Amygdala (tissue), 56 donors: ENCODE data around the gene FADS2.

Experiments
- DNase-seq, 56 donors: peaks; one replicate each; lab custom pipeline; 2025; lab: John Stamatoyannopoulos, UW

FADS2 gene

GRCh38 chr11:61842528-61842820 lies 14.4 kb downstream of the FADS2 start:
- no peak for DNase-seq

- DNase-seq = no peak
These were observed 16.9 kb downstream of the FADS2 start for GRCh38 chr11:61844909-61845565.

GRCh38 chr11:61846362-61847020 lies 18.4 kb downstream of the FADS2 start:
- no peak for DNase-seq

- no peak for DNase-seq
These were observed 19.9 kb downstream of the FADS2 start for GRCh38 chr11:61847914-61848581.

GRCh38 chr11:61848631-61849030 lies 20.5 kb downstream of the FADS2 start:
- DNase-seq = no peak

- DNase-seq = peak in 10 of 56 donors; percentile 18 to 53 (median 42)
These were observed 22.6 kb downstream of the FADS2 start for GRCh38 chr11:61850687-61851086.

- peak in 20 of 56 donors; percentile 19 to 66 (median 47) for DNase-seq
These were observed 23.2 kb downstream of the FADS2 start for GRCh38 chr11:61851113-61851899.

GRCh38 chr11:61851900-61852295 lies 23.8 kb downstream of the FADS2 start:
- DNase-seq = no peak

GRCh38 chr11:61853698-61854169 lies 25.6 kb downstream of the FADS2 start:
- peak in 36 of 56 donors; percentile 23 to 82 (median 56) for DNase-seq

- no peak for DNase-seq
These were observed 26.3 kb downstream of the FADS2 start for GRCh38 chr11:61854206-61854895.

GRCh38 chr11:61854966-61855714 lies 27.0 kb downstream of the FADS2 start:
- peak in 15 of 56 donors; percentile 19 to 69 (median 43) for DNase-seq

GRCh38 chr11:61855939-61856680 lies 28.0 kb downstream of the FADS2 start:
- peak in 4 of 56 donors; percentile 11 to 33 (median 23) for DNase-seq

GRCh38 chr11:61860054-61860903 lies 32.2 kb downstream of the FADS2 start:
- peak in 2 of 56 donors; percentile 8 to 13 for DNase-seq

GRCh38 chr11:61861634-61862033 lies 33.5 kb downstream of the FADS2 start:
- DNase-seq = no peak

- DNase-seq = no peak
These were observed 34.8 kb downstream of the FADS2 start for GRCh38 chr11:61862714-61863547.

- DNase-seq = no peak
These were observed 35.5 kb downstream of the FADS2 start for GRCh38 chr11:61863548-61864081.
